CD4-positive, CD25-positive, alpha-beta regulatory T cell (primary cell): ENCODE measurements around the gene FXYD4. TPM values are rescaled to one million over a fixed set of nuclear protein-coding genes. Genes with fewer than 3 reads are reported as not detected.

ENCODE experiments used
- polyA plus RNA-seq, 4 donors: library from polyadenylated mRNA; unstranded; fragments of 300-500 nt; fragmentation: Illumina TruSeq; gene quantifications; one replicate each; pipeline ENCODE4 v1.2.3, GENCODE V29; 2021
- total RNA-seq: library from RNA; stranded (reverse); gene quantifications from one replicate; pipeline ENCODE4 v1.2.3, GENCODE V29; 2022

Gene FXYD4
- total and polyA plus RNA-seq, 5 donors from 2014 or later: not detected

Other genes with a start within 250 kb of the FXYD4 start
- gene CSGALNACT2, start 233.2 kb upstream of the FXYD4 start, total RNA-seq: 69.4 TPM
- 10 to 100 TPM; 17.2 to 26.3 (median 22.8) TPM for gene CSGALNACT2, start 233.2 kb upstream of the FXYD4 start, polyA plus RNA-seq
- 0.91 TPM for gene RASGEF1A, start 104.6 kb upstream of the FXYD4 start, total RNA-seq
- gene RASGEF1A, start 104.6 kb upstream of the FXYD4 start, polyA plus RNA-seq: under 1 TPM; 0.16 to 0.41 (median 0.34) TPM
- 143 TPM for gene HNRNPF, start 37.5 kb downstream of the FXYD4 start, total RNA-seq
- gene HNRNPF, start 37.5 kb downstream of the FXYD4 start, polyA plus RNA-seq: 100 to 1,000 TPM; 293 to 350 (median 323) TPM
- gene ZNF487, start 65.5 kb downstream of the FXYD4 start, total RNA-seq: 6.2 TPM
- 1 to 10 TPM; 2.5 to 6.5 (median 4.2) TPM for gene ZNF487, start 65.5 kb downstream of the FXYD4 start, polyA plus RNA-seq
- gene ZNF239, start 203.0 kb downstream of the FXYD4 start, total RNA-seq: 0.81 TPM
- gene ZNF239, start 203.0 kb downstream of the FXYD4 start, polyA plus RNA-seq: 1 to 10 TPM in 3 of 4 donors, under 1 TPM in 1; 0.75 to 2.6 (median 1.7) TPM
- gene ZNF485, start 234.8 kb downstream of the FXYD4 start, total RNA-seq: 2.0 TPM
- 1 to 10 TPM; 1.4 to 6.9 (median 3.8) TPM for gene ZNF485, start 234.8 kb downstream of the FXYD4 start, polyA plus RNA-seq